Fibroblast of skin of left biceps (primary cell): ENCODE results near the gene ITGB8.

Experiments
- DNase-seq, 2 experiments: peaks; one replicate each; pipeline ENCODE4 v3.0.0-alpha.2; 2013; ENCODE audit warnings: low read depth in 2 of 2

ITGB8 gene

DNA sequence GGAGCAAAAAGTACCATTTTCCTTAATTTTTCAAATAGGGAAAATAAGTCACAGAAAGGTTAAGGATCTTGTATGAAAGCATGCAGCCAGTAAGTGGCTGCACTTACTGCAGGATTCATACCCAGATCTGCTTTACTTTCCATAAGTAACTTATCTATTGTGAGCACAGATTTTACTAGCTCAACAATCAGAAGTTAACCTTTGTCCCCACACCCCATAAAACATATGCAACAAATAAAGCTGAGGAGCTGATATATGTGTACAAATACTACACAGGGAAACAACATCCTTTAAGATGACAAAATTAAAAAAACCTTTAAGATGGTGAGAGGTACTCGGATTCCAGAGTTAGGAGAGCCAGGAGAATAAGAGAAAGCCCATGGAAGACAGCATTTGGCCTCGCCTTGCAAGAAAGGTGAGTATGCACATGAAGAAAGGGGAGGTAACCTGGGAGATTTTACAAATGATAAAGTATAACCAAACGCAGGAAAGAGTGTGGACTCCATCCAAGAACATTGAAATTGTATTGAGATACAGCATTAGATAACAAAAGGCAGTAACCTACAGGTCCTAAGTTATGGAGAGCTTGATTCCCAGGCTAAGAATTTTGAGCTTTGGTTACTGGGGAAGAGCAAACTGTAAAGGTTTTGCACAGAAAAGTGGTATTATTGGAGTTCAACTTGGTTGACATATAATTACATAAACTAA, 87.1 kb downstream of the ITGB8 start:
- DNase-seq: no peak

DNA sequence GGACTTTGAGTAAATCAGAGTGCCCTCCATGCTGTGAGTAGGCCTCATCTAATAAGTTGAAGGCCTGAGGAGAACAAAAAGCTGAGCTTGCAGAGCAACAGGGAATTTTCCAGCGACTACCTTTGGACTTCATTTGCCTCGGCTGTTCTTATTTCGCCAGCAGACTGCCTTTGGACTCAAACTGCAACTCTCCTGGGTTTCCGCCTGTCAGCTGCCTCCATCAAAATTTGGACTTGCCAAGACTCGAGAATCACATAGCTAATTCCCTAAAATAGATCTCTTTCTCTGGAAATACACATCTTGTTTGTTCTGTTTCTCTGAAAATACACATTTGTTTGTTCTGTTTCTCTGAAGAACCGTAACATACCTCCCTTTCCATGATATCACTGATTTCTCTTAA, 93.8 kb downstream of the ITGB8 start:
- DNase-seq: no peak

DNA sequence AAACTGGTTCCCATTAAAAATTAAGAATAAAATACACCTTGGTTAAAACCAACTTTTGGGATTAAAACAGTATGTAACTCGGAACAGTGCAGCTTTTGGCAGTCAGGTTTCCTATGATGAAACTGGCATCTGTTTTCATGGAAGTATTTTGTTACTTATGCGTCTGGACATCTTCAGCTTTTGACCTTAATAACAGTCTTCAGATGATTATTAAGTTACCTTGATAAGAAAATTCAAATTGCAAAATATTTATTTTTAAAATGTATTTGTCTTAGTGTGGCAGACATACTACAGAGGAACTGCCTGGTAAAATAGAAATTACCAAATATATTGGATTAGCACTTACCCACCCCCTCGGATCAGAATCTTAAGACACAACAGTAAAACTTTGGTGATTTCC, 100.0 kb downstream of the ITGB8 start:
- DNase-seq: no peak

DNA sequence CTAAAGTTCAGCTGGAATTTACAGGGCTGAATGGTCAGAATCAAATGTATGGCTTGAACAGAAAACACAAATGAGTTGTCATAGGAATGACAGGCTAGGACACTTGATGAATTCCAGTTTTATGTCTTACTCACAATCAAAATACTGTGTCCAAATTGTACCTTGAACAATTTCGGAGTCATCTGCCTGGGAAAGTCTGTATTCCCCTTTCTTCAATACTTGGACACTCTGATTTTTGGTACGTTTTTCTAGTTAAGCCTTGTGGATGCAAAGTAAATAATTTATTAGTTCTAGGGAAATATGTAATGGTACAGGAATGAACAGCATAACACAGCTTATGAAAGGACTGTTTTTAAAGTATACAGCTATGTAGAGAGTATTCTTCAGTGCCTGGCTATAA, 100.4 kb downstream of the ITGB8 start:
- no peak for DNase-seq

DNA sequence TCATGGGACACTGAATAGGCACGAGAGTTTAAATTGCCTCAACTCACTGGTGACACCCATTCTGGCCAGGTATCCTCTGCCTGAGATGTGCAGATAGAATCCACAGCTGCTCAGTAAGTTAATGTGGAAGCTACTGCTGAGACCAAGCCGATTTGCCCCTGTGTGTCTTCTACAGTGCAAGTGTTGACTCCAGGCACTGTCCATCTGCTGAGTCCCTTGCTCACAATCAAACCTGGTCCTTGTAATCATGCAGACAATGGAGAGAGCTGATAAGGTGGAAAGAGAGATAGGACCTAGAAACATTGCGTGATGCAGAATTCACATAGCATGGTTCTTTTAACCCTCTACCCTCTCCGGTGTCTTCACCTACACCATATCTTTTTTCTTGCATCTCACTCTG, 101.4 kb downstream of the ITGB8 start:
- no peak for DNase-seq

DNA sequence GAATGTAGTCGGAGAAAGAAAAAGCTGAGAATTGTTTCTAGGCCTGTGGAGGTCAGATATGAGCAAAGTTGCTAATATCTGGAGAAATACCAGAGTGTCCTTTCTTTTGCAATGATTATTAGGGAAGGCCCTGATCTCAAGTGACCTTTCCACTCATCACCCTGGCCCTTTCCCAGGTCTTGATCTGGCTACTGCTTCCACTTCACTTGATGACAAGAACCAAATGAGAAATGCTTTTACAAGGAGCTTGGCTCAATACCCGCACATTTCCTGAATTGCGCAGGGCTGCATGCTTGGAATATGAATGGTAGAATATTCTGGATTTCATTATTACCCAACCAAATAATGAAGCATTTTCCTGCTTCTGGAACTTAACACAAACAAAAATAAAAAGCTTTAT, 104.6 kb downstream of the ITGB8 start:
- DNase-seq: peak; percentile 38 to 45

DNA sequence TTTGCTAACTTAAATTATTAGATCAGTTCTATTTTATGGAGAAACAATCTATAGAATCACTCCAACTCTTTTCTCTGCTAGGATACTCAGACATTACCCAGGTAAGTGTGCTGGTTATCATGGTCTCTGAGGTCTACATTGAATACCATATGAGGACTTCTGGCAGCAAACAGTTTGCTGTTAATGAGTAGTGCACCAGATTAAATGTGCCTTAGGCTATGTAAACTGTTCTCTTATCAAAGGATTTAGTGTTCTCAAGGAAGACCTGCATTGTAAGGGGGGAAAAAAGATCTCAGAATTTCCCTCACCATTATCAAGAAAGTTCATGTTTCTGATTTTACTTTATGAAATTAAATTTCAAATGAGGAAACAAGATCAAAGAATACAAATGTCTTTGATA, 107.5 kb downstream of the ITGB8 start:
- DNase-seq: no peak

DNA sequence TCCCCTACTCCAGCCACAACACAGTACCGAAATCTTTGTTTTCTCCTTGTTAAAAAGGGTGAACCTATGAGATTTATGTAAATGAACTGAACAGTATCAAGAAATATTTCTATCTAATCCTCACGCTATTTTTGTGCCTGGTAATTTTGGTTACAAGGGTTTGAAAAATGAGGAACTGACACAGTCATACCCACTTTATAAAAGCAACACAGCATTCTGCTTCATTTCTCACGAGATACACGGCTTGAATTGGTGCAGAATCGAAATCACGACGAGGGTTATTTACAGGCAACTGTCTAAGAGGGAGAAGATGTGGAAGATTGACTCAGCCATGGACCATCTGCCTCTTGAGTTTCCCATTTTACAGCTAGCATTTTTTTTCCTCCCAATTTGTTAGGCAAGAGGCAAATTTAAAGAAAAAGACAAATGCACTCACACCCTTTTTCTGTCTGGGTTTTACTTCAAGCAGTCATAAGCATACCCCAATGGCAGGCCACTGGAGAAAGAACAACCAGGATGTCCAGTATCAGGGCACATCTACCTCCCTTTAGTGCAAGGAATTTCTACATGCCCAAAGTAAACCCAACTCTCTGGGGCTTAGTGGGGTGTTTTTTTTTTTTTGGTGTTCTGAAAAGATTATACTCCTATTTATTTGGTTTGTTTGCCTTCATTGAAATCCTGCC, 108.1 kb downstream of the ITGB8 start:
- no peak for DNase-seq

DNA sequence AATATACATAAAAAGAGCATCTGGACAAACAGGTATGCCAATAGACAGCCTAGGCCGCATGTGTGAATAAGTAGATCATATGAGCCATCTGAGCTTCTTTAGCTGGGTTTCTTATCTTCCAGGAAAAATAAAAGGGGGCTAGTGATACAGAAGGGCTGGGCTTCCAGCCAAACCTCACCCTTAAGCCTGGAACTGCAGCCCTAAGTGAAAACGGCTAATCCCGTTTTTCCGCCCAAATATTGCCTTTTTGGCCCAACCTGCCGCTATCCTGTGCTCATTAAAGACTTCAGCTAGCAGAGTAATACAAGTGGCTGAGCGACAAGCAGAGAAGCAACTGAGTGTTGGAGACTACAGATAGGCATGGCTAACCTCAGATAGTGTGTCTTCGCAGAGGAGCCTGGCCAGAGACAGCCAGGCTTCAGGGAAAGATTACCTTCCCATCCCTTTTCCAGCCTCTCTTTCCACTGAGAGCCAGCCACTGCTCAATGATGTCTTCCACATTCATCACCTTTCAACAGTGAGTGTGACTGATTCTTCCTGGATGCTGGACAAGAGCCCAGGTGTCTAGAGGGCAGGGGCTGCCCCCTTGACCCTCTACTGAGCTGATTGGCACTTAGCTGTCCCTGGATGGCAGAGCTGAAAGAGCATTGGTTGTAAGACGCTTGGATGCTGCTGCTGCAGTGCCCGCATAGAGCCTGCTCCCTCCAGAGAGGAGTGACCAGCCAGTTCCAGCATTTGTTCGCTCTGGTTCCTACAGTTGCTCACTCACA, 108.9 kb downstream of the ITGB8 start:
- no peak for DNase-seq

DNA sequence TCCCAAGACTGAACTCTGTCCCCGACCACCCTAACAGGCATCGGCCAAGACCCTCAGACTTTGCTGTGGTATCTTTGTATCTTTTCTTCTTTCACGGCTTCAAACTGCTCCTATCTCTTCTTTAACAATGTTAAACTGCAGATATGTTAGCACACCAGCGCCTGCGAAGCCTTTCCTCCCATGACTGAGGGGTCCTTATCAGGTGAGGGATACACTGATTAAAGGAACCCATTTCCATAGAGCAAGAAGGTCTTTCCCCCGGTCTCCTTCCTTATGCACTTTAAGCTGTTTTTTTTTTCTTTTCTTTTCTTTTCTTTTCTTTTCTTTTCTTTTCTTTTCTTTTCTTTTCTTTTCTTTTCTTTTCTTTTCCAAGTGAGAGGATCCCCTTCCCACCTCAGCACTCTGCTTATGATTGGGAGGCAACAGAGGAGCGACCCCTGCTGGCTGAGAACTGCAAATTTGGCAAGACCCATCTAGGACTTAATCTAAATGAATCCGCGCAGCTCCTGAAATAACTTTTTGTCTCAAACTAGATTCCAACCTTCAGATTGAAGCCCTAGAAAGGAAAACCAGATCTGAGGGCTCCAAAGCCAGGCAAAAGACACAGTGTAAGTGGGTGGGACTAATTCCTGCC, 109.9 kb downstream of the ITGB8 start:
- DNase-seq: peak in 1 of 2 experiments; percentile 4

DNA sequence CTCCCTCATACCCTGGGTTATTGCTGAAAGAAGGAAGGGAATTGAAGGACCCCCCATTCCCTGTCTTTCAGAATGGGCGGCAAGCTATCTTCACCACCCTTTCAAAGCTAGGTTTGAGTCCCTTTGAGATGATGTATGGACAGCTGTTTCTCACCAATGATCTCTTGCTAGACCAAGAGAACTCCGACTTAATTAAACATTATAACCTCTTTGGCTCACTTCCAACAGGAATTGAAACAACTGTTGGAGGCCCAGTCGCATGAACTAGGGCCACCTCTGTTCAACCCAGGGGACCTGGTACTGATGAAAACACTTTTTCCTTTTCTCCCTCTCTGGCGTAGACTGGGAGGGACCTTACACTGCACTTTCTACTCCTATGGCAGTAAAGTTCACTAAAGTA, 110.6 kb downstream of the ITGB8 start:
- no peak for DNase-seq

DNA sequence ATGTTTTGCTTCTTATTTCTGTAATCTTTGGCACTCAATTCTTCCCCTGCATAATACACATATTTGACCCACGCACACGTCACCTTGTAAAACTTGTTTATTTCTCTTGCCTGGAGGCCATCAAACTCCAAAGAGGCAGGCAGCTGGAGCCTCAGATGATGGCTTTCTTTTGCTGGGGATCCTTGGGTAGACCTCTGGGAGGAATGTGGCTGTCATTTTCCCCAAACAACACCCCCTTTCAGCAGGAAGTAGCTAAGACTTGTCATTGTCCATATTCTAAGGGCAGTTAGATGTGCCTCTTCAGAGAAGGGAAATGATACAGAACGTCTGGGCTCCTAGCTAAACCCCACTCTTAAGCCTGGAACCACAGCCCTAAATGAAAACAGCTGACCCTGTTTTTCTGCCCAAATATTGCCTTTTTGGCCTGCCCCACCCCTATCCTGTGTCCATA, 111.3 kb downstream of the ITGB8 start:
- DNase-seq: no peak

DNA sequence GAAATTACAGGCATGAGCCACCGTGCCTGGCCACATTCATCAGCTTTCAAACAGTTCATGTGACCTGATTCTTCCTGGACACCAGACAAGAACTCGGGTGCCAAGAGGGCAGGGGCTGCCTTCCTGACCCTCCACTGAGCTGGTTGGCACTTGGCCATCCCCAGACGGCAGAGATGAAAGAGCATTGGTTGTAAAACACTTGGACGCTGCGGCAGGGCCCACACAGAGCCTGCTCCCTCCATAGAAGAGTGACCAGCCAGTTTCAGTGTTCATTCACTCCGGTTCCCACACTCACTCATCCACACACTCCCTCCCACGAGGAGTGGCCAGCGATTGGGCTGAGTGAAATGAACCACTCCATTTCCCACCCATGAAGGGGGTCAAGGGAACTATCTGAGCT, 112.3 kb downstream of the ITGB8 start:
- DNase-seq: no peak

DNA sequence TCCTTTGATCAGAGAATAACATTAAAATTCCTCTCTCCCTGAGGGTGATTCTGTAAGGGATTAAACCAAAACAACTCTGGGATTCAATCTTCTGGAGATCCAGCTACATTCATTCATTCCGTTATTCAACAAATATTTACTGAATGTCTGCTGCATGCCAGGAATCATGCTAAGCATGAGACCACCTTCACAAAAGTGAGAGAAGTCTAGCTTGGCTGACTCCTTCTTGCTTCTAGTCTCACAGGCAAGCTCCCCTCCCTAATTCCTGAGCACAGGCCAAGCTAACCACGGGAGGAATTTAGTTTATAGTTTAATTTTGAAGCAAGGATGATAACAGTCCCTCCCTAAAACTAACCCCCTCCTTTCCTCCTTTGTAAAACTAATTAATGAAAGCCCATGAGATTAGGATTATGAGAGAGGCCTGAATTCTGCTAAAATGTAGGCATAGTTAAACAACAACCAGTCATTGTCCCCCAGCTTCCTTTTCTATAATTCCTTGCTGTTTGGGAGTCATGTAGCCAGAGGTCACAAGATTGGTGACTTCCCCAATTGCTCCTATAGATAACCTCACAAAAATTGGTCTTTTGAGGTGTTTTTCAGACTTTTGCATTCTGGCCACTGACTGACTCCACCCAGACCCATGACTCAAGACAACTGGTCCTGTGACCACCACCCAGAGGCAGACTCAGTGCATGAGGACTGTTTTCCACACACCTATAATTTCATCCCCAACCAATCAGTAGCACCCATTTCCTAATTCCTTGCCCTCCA, 113.5 kb downstream of the ITGB8 start:
- peak; percentile 34 to 35 for DNase-seq

DNA sequence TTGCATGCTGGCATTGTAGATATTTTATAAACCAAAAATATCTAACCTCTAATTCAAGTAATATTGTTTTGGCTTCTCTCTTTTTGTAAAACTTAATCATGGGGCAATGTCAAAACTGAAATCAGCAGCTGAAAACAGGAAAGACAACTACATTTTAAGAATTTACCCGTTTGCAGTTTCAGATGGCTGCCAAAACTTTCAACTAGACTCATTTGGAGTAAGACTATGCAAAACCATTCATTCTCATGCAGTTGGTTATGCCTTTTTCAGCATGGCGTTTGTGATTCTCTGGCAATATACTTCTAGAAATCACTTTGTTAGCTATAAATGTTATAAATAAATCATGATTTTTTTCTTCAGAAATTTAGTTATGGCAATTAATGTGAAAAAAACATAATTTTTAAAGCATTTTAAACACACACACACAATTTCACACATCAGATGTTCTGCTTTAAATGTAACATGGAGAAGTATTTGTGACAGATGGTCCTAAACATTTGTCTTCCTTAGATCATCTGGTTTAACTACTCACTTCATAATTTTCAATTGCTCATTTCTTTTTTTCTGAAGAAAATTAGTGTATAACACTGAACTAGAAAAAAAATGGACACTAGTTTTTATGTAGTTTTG, 116.4 kb downstream of the ITGB8 start:
- DNase-seq: no peak

DNA sequence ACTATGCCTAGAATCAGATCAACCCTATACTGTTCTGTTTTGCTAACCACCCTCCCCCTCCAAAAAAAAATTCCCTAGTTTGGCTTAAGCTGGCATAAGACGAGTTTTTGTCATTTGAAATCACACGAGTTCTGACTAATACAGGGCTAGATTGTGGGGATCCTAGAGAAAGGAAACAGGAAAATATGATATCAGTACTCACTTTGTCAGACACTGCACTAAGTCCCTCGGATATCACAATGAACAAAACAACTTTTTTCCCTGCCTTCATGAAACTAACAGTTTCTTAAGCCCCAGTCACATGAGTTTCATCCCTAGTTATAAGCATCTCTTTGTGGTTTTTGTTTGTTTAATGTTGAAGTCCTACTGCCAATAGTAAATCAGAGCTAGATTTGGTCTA, 118.5 kb downstream of the ITGB8 start:
- DNase-seq: no peak

DNA sequence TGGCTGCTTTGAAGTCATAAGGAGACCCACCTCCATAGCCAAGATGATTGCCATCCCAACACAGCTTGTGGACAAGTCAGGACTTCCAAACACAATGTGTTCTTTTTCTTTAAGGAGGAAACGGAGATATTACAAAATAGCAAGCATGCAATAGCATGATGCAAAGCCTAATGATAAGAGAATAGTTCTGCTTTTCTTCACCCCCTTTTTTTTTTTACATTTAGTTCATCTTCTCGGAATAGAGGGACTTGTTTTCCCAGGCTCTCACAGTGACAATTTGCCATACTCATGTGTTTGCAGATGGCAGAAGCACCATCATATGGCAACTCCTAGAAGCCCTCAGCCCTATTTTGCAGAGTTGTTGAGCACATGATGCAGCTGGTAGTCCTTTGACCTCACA, 119.8 kb downstream of the ITGB8 start:
- no peak for DNase-seq

DNA sequence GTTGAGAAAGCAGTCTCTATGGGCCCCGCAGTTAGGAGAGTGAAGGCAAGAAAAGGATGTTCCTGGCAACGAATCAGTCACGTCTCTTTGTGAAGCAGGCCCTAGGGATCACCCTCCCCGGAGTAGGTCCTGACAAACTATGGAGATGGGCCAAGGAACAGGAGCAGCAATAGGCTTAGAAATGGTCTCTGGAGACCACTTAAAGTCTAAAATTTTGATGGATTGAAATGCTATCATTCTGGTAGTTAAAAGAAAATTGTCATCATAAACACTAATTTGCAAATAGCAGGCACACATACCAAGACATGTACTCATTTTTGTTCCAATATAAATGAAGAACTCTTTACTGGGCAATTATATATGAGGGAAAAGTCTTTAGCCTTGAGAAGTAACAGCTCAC, 123.5 kb downstream of the ITGB8 start:
- DNase-seq: no peak

DNA sequence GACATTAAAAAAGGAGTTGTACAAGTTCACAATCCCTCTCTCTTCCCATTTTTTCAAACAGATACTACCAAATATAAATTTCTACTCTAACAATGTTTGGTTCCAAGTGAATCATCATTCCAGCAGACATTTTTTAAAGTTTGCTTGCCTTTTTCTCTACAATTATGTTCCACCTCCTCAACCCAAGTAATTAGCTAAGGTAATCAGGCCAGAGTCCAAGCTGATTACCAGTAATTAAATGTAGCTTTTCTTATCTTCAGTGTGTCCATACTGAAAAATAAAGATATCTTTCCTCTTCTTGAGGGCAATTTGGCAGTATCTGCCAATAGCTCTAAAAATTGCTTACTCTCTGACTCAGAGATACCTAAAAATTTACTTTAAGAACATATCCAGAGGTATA, 126.0 kb downstream of the ITGB8 start:
- DNase-seq: no peak

DNA sequence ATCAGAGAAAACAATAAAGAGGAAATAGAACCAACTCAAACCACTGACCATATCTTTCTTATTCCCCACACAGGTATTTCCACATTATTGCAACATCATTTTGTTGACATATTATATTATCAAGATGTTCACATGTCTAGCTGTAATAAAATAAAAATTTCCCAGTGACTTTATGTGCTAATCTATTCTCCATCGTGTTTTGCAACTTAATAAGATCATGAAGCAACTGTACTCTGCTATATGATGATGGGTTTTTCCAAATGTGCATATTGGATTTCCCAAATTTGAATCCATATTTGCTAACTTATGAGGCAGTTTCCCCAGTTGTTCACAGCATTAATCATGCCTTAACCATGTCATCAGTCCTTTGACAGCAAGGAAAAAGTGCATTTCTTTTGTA, 127.8 kb downstream of the ITGB8 start:
- no peak for DNase-seq

DNA sequence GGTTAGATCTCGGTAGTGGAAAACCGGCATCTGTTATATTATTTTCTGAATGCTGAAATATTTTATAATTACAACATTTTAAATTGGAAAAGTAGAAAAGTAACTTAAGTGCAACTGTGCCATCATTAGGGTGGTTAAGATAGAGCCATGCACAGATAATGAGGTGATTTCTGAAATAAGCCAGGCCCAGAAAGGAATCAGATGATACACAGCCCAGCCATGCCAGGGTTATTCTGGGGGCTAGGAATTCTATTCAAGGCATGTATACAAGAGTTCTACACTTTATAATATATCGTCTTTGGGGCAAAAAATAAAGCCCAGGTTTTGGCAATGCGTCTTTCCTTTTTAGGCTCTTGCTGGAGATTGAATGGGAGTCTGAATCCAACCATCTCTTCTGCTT, 128.7 kb downstream of the ITGB8 start:
- no peak for DNase-seq
